GM19193 (cell line): ENCODE results near the gene USH2A.

Source experiments
- POLR2A ChIP-seq: IDR thresholded peaks from 4 replicates; pipeline ENCODE4 v1.6.1; 2011; ENCODE audit not compliant: insufficient read depth, insufficient read length; ENCODE audit errors: extremely low read depth

USH2A gene

GRCh38 chr1:216140730-216141524 lies 282.3 kb downstream of the USH2A start:
- TF ChIP-seq POLR2A: no peak

- no peak for TF ChIP-seq POLR2A
These were observed 299.0 kb downstream of the USH2A start for GRCh38 chr1:216124192-216124781.

- no peak for TF ChIP-seq POLR2A
These were observed 299.6 kb downstream of the USH2A start for GRCh38 chr1:216123446-216124191.

GRCh38 chr1:216119600-216119999 lies 303.6 kb downstream of the USH2A start:
- TF ChIP-seq POLR2A: no peak

- no peak for TF ChIP-seq POLR2A
These were observed 309.1 kb downstream of the USH2A start for GRCh38 chr1:216114180-216114579.

- no peak for TF ChIP-seq POLR2A
These were observed 310.1 kb downstream of the USH2A start for GRCh38 chr1:216113181-216113580.

GRCh38 chr1:216111842-216112241 lies 311.4 kb downstream of the USH2A start:
- no peak for TF ChIP-seq POLR2A

GRCh38 chr1:216095400-216095799 lies 327.8 kb downstream of the USH2A start:
- no peak for TF ChIP-seq POLR2A

GRCh38 chr1:216090556-216090955 lies 332.7 kb downstream of the USH2A start:
- no peak for TF ChIP-seq POLR2A

GRCh38 chr1:216086678-216087077 lies 336.6 kb downstream of the USH2A start:
- no peak for TF ChIP-seq POLR2A

- no peak for TF ChIP-seq POLR2A
These were observed 341.8 kb downstream of the USH2A start for GRCh38 chr1:216081445-216081844.

GRCh38 chr1:216076751-216077150 lies 346.5 kb downstream of the USH2A start:
- TF ChIP-seq POLR2A: no peak

- TF ChIP-seq POLR2A: no peak
These were observed 347.9 kb downstream of the USH2A start for GRCh38 chr1:216075339-216075738.

GRCh38 chr1:216073793-216074595 lies 349.3 kb downstream of the USH2A start:
- TF ChIP-seq POLR2A: no peak

- no peak for TF ChIP-seq POLR2A
These were observed 352.0 kb downstream of the USH2A start for GRCh38 chr1:216071262-216071661.

GRCh38 chr1:216064643-216065042 lies 358.6 kb downstream of the USH2A start:
- no peak for TF ChIP-seq POLR2A

GRCh38 chr1:216057947-216058346 lies 365.3 kb downstream of the USH2A start:
- no peak for TF ChIP-seq POLR2A
